ENCODE data around the gene CUL9.

- TF ChIP-seq, protein P1, sequence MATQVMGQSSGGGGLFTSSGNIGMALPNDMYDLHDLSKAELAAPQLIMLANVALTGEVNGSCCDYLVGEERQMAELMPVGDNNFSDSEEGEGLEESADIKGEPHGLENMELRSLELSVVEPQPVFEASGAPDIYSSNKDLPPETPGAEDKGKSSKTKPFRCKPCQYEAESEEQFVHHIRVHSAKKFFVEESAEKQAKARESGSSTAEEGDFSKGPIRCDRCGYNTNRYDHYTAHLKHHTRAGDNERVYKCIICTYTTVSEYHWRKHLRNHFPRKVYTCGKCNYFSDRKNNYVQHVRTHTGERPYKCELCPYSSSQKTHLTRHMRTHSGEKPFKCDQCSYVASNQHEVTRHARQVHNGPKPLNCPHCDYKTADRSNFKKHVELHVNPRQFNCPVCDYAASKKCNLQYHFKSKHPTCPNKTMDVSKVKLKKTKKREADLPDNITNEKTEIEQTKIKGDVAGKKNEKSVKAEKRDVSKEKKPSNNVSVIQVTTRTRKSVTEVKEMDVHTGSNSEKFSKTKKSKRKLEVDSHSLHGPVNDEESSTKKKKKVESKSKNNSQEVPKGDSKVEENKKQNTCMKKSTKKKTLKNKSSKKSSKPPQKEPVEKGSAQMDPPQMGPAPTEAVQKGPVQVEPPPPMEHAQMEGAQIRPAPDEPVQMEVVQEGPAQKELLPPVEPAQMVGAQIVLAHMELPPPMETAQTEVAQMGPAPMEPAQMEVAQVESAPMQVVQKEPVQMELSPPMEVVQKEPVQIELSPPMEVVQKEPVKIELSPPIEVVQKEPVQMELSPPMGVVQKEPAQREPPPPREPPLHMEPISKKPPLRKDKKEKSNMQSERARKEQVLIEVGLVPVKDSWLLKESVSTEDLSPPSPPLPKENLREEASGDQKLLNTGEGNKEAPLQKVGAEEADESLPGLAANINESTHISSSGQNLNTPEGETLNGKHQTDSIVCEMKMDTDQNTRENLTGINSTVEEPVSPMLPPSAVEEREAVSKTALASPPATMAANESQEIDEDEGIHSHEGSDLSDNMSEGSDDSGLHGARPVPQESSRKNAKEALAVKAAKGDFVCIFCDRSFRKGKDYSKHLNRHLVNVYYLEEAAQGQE (IDR thresholded peaks at IDR 0.05; ENCODE audit: unreplicated experiment): no peak
- TF ChIP-seq POLR2AphosphoS5 (IDR thresholded peaks at IDR 0.05; ENCODE audit: low read depth) (no peak), CTCF (conservative IDR thresholded peaks at IDR 0.05; ENCODE audit: low read depth in 2 of 2) (no peak), JUNB (IDR thresholded peaks at IDR 0.05; ENCODE audit: unreplicated experiment) (no peak)
Observed at GRCh38 chr6:43192911-43193310, 10.9 kb downstream of the CUL9 start.
